ENCODE data around the gene ATP2C1.

Gene ATP2C1

DNA sequence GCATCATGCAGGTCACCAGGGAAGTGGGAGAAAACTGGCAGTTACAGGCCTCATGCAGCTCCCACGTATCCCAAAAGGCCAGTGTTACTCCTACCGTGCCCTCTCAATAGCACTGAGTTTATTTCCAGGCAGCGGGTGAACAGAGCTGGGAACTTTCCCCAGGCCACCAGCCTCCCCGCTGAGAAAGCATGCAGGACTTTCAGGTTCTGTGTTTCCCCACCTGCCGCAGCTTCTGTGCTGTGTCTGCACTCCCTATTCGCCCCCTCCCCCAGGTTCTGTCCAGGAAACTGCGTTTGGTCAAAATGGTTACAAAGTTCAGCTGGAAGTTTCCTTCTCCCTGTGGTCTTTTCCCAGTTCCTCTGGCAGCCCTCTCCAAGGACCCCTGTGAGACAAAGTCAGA, 154.1 kb downstream of the ATP2C1 start:
- DNase-seq = no peak

DNA sequence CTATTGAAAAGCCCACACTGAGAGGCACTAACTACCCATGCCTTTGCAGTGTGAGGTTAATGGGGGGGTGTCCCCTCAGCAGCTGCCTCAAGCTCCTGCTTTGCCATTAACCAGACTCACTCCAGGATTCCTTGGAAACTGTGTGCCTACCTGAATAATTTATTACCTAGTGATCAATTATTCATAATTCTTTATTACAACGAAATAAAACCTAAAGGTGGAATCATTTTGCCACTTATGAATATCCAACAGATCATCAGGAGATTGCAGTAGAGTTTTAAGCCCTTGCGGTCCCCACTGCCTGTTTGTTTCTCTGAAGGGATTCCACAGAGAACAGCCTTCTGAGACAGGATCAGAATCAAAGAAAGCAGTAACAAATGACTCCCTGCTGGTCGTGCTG, 156.1 kb downstream of the ATP2C1 start:
- DNase-seq = no peak

DNA sequence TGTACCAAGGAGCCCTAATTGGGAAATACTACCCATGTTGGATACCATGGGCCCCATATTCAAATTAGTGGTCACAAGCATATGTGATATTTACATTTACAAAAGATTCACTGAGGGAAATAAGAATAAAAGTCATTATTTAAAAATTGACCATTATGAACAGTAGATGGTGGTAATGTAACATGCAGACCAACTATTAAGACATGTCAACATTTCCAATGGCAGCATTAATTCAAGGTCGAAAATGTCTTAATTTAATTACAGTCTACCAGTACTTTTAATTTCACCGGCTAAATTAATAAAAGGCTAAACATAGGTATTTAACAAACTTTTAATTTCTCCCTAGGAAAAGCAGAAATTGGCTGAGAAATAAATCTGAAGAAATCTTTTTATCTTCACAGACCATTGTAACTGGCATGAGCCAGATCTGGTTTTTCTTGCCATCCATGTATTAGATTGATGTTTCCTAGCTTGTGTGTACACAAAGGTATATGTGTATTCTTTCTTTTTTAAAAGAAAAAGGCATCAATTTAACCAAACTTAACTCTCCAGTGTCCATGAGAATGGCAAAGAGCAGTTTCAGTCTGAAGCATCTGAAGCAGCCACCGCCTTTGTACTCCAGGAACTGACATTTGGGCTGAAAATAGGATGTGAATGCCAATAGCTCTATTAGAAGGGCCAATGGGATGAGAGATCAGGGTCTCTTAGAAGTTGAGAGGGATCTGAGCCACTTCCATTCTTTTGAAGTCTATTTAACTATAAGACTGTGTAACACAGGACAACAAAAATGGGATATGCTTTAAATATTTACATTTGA, 159.4 kb downstream of the ATP2C1 start:
- DNase-seq = peak in 1 of 4 experiments; percentile 15
